ENCODE data around the gene BRD4. TPM values are rescaled to one million over a fixed set of nuclear protein-coding genes. Genes with fewer than 3 reads are reported as not detected.

Gene BRD4
- total and polyA plus RNA-seq, 2 donors (not counting 1 experiment from before 2014, with no cell fraction given) = 9.9 to 20.1 TPM

- Histone ChIP-seq H4K20me1 (ENCODE audit: control insufficient read depth, extremely low read depth, insufficient read depth, low read length) (no peaks in the 10 kb centered on the region), H3K9ac (ENCODE audit: insufficient read depth, low read length) (no peak overlapping the region), H3K27ac (ENCODE audit: insufficient read depth, low read length) (no peak overlapping the region), H3K4me3 (replicated peaks in 1 of 4; ENCODE audit: control extremely low read depth in 1 of 4, insufficient read depth in 1 of 4, low read depth in 3 of 4, low read length in 4 of 4) (no peak overlapping the region), H3K4me2 (ENCODE audit: extremely low read depth, insufficient read depth, low read length) (no peak overlapping the region), H3K27me3 (ENCODE audit: control insufficient read depth, insufficient read depth, low read length) (no peaks in the 10 kb centered on the region), H2AFZ (ENCODE audit: low read length) (no peak overlapping the region), H3K36me3 (ENCODE audit: control insufficient read depth, insufficient read depth, low read length) (peaks cover 15% of the 10 kb centered on the region), H3K4me1 (ENCODE audit: control insufficient read depth, extremely low read depth, insufficient read depth, low read length) (no peaks in the 10 kb centered on the region), H3K79me2 (ENCODE audit: control insufficient read depth, insufficient read depth, low read length) (no peaks in the 10 kb centered on the region), H3K9me3 (ENCODE audit: control insufficient read depth, insufficient read depth, low read depth, low read length) (no peaks in the 10 kb centered on the region)
- no peak for DNase-seq (ENCODE audit: low read depth in 2 of 2)
- no peak for TF ChIP-seq CTCF (conservative IDR thresholded peaks at IDR 0.05 in 1 of 2, IDR thresholded peaks at IDR 0.05 in 1 of 2; ENCODE audit: low read depth in 1 of 2, low read length in 2 of 2)
These were observed 143.5 kb downstream of the BRD4 start for GRCh38 chr19:15188851-15189250.

GRCh38 chr19:15187026-15188007 is 145.0 kb downstream of the BRD4 start:
- H3K4me1 ChIP-seq (ENCODE audit: control insufficient read depth, extremely low read depth, insufficient read depth, low read length) = no peaks in the 10 kb centered on the region
- H3K9ac ChIP-seq (ENCODE audit: insufficient read depth, low read length) = no peak overlapping the region
- no peak for DNase-seq (ENCODE audit: low read depth in 2 of 2)
- peaks cover 15% of the 10 kb centered on the region for H3K36me3 ChIP-seq (ENCODE audit: control insufficient read depth, insufficient read depth, low read length)
- no peaks in the 10 kb centered on the region for H3K9me3 ChIP-seq (ENCODE audit: control insufficient read depth, insufficient read depth, low read depth, low read length)
- no peak overlapping the region for H3K27ac ChIP-seq (ENCODE audit: insufficient read depth, low read length)
- H3K4me3 ChIP-seq (replicated peaks in 1 of 4; ENCODE audit: control extremely low read depth in 1 of 4, insufficient read depth in 1 of 4, low read depth in 3 of 4, low read length in 4 of 4) = no peak overlapping the region
- TF ChIP-seq CTCF (conservative IDR thresholded peaks at IDR 0.05 in 1 of 2, IDR thresholded peaks at IDR 0.05 in 1 of 2; ENCODE audit: low read depth in 1 of 2, low read length in 2 of 2) (no peak), EZH2 (IDR thresholded peaks at IDR 0.05; ENCODE audit: low read length, missing control alignments) (no peak)
- no peak overlapping the region for H2AFZ ChIP-seq (ENCODE audit: low read length)
- no peaks in the 10 kb centered on the region for H3K79me2 ChIP-seq (ENCODE audit: control insufficient read depth, insufficient read depth, low read length)
- no peaks in the 10 kb centered on the region for H4K20me1 ChIP-seq (ENCODE audit: control insufficient read depth, extremely low read depth, insufficient read depth, low read length)
- no peak overlapping the region for H3K4me2 ChIP-seq (ENCODE audit: extremely low read depth, insufficient read depth, low read length)
- H3K27me3 ChIP-seq (ENCODE audit: control insufficient read depth, insufficient read depth, low read length) = no peaks in the 10 kb centered on the region

Other genes starting within 250 kb of the BRD4 start
- 17.5 and 21.0 TPM in 2 replicates for gene SYDE1, start 225.1 kb downstream of the BRD4 start, total RNA-seq
- 27.9 and 28.6 TPM in 2 replicates for gene SYDE1, start 225.1 kb downstream of the BRD4 start, polyA plus RNA-seq
- 18.2 and 26.4 TPM in 2 replicates for gene NOTCH3, start 131.5 kb downstream of the BRD4 start, total RNA-seq
- gene NOTCH3, start 131.5 kb downstream of the BRD4 start, polyA plus RNA-seq = 3.9 and 42.6 TPM in 2 replicates
- gene EPHX3, start 100.1 kb downstream of the BRD4 start, total RNA-seq = under 0.01 TPM in 2 replicates
- 0.05 and 0.07 TPM in 2 replicates for gene EPHX3, start 100.1 kb downstream of the BRD4 start, polyA plus RNA-seq
- 9.8 and 9.9 TPM in 2 replicates for gene AKAP8, start 47.2 kb upstream of the BRD4 start, total RNA-seq
- 13.0 and 14.4 TPM in 2 replicates for gene AKAP8, start 47.2 kb upstream of the BRD4 start, polyA plus RNA-seq
- 61.1 and 87.0 TPM in 2 replicates for gene AKAP8L, start 86.4 kb upstream of the BRD4 start, total RNA-seq
- 18.0 and 22.9 TPM in 2 replicates for gene AKAP8L, start 86.4 kb upstream of the BRD4 start, polyA plus RNA-seq
- gene WIZ, start 117.4 kb upstream of the BRD4 start, total RNA-seq = 5.6 and 9.7 TPM in 2 replicates
- gene WIZ, start 117.4 kb upstream of the BRD4 start, polyA plus RNA-seq = 7.5 and 9.5 TPM in 2 replicates
- under 0.01 TPM in 1 of 2 replicates, not detected in the other for gene RASAL3, start 132.0 kb upstream of the BRD4 start, total RNA-seq
- 0.01 TPM in 1 of 2 replicates, not detected in the other for gene RASAL3, start 132.0 kb upstream of the BRD4 start, polyA plus RNA-seq
- gene PGLYRP2, start 147.0 kb upstream of the BRD4 start, total RNA-seq = not detected in 2 replicates
- gene PGLYRP2, start 147.0 kb upstream of the BRD4 start, polyA plus RNA-seq = not detected in 2 replicates
- not detected in 2 replicates for gene CYP4F22, start 176.0 kb upstream of the BRD4 start, total RNA-seq
- gene CYP4F22, start 176.0 kb upstream of the BRD4 start, polyA plus RNA-seq = not detected in 2 replicates

Measured in fibroblast of lung (primary cell).